ENCODE data around the gene GUCD1. TPM values are rescaled to one million over a fixed set of nuclear protein-coding genes. Genes with fewer than 3 reads are reported as not detected.

The GUCD1 gene
- total and polyA plus RNA-seq, 9 of the 15 experiments (the other 6 are each of a cell fraction or from before 2014, with no cell fraction given) = 31.5 to 67.8 (median 50.3) TPM

DNA sequence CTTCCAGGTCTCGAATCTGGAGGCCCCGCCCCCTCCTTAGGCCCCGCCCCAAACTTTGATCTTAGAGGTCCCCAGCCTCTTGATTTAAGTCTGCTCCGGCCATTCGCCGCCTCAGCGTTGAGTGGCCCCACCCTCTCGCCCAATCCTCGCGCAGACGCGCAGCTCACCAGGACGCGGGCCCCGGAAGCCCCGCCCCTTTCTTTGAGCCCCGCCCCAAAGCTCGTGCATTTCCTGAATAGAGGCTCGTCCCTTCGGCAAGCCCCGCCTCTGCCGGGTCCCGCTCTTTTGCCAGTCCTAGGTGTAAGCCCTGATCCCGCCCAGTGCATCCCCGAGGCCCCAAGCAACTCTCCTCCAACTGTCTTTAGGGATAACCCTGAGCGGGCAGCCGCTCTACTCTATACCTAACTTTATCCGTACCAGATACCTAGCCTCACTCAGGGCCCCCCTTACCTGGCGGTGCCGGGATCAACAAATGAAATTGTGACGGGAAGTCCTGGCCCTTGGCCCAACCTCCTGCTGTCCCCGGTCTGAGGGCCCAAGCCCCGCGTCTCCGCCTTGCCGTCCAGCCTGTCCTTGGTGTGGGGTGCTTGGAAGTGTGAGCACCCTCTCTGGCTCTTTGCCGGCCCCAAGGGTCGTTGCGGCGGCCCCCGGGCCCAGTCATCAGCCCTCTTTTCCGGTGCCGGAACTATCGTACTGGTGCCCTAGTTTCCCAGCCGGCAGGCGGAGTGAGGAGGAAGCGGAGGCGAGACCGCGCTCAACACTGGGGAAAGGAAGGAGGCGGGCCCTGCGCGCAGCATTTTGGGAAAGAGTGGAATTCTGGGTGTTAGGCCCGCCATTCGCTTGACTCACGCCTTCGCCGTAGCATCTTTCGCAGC lies 464 bp upstream of the GUCD1 start, which contains the start of gene SNRPD3 (continued):
- TF ChIP-seq AFF1 (IDR thresholded peaks at IDR 0.05; ENCODE audit: low read depth in 1 of 2, partially characterized antibody in 2 of 2) = peak; percentile 57 to 93
- TF ChIP-seq CAMTA2 (CRISPR knock-in tag; conservative IDR thresholded peaks at IDR 0.05) = no peak
- TF ChIP-seq SMAD4 (CRISPR knock-in tag; conservative IDR thresholded peaks at IDR 0.05) = peak; percentile 56; the same call in 1 of the 2 replicates
- TF ChIP-seq ZBTB34 (CRISPR knock-in tag; IDR thresholded peaks at IDR 0.05) = no peak
- TF ChIP-seq ZBTB12 (CRISPR knock-in tag; IDR thresholded peaks at IDR 0.05) = no peak
- TF ChIP-seq, protein P1, sequence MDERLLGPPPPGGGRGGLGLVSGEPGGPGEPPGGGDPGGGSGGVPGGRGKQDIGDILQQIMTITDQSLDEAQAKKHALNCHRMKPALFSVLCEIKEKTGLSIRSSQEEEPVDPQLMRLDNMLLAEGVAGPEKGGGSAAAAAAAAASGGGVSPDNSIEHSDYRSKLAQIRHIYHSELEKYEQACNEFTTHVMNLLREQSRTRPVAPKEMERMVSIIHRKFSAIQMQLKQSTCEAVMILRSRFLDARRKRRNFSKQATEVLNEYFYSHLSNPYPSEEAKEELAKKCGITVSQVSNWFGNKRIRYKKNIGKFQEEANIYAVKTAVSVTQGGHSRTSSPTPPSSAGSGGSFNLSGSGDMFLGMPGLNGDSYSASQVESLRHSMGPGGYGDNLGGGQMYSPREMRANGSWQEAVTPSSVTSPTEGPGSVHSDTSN (CRISPR knock-in tag; IDR thresholded peaks at IDR 0.05; ENCODE audit: low read depth) = no peak
- TF ChIP-seq, protein P1 (tag; conservative IDR thresholded peaks at IDR 0.05; ENCODE audit: low read depth) = peak; percentile 43
- no peak for TF ChIP-seq CUX1 (CRISPR knock-in tag; IDR thresholded peaks at IDR 0.05)
- no peak for TF ChIP-seq ZNF316 (IDR thresholded peaks at IDR 0.05)
- no peak for TF ChIP-seq TEAD4 (IDR thresholded peaks at IDR 0.05; ENCODE audit: low read length)
- no peak for TF ChIP-seq TEAD4 (CRISPR knock-in tag; IDR thresholded peaks at IDR 0.05; ENCODE audit: borderline replicate concordance)
- TF ChIP-seq BCL6 (CRISPR knock-in tag; IDR thresholded peaks at IDR 0.05) = no peak
